SHP77 (cell line): ENCODE data around the gene FAM20B.
"Not testable (repeated sequence)": the region's sequence is repeated elsewhere in the genome, so short reads cannot be mapped to it uniquely, and the experiment has no call there.

Source experiments
- DNase-seq, 2 experiments: peaks; one replicate each; lab custom pipeline; 2025; lab: John Stamatoyannopoulos, UW

FAM20B gene

DNA sequence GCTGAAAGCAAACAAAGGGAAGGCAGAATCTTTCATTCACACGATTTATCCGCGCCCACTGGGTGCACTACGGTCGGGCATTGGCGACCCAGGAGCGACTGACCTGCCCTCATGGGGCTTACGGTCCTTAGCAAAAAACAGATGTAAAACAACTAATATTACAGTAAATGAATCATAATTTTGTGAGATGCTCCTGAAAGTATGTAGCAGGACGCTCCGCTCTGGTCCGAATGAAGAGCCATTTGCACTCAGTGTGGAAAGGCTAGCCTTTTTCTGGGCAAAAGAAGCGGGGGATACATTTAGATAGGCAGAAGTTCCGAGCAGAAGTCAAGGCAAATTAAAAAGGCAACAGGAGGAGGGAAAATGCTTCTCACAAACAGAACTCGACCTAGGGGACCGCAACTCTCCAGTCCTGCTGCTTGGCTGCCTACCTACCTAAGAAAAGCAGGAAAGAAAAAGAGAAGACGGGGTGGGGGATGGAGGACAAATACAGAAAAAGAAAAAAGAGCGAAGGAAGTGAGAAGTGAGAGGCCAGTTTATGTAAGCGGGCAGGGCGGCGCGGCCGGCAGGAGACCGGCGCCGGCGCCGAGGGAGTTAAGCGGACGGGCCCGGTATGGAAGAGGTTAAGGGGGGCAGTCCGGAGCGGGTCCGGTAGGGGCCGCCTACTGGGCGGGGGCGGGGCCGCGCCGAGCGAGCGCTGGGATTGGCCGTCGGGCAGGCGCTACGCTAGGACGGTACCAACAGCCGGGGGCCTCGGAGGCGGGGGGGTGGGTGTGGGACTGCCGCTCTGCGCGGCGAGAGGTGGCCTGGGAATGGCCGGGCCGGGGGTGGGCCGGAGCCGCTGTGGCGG is at the start of gene FAM20B:
Gene FAM20B, plus strand, starts transcription at position 770 of the 850 bp plus-strand sequence. CDS start 17,954 bp downstream, outside the sequence.
- DNase-seq: peak; percentile 79 to 87

GRCh38 chr1:178976541-178976940 is 49.2 kb upstream of the FAM20B start:
- DNase-seq: no peak

GRCh38 chr1:178986204-178986603 is 39.5 kb upstream of the FAM20B start:
- no peak for DNase-seq

- not testable (repeated sequence) for DNase-seq
Measured at GRCh38 chr1:178988198-178988597, 37.5 kb upstream of the FAM20B start.

DNA sequence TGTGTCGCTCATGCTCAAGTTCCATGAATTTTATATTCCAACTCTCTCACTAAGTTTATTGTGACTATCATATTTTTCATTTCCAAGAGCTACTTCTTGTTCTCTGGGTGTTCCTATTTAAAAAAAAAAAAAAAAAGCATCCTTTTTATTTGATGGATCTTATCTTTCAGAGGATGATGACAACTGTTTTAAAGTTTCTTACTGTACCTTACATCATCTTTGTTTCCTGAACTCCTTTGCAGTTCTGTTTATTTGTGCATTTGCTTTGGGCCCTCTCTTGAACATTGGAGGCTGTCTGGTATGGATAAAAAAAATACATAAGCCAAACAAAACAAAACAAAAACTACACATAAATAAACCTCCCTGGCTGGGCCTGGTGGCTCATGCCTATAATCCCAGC is 32.1 kb upstream of the FAM20B start:
- DNase-seq: no peak

DNA sequence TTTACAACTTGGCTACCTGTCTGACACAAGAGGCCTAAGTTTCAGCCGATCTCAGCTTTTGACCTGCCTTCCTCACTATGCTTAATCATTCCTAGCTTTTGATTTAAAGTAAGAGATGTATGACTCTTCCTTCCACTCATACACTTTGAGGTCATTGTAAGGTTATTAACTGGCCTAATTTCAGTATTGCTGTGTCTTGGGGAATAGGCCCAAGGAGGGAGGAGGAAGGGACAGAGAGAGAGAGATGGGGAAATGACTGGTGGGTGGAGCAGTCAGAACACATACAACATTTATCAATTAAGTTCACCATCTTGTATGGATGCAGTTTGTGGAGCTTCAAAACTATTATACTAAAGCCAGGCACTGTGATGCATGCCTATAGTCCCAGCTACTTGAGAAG is 28.3 kb upstream of the FAM20B start:
- DNase-seq: no peak

DNA sequence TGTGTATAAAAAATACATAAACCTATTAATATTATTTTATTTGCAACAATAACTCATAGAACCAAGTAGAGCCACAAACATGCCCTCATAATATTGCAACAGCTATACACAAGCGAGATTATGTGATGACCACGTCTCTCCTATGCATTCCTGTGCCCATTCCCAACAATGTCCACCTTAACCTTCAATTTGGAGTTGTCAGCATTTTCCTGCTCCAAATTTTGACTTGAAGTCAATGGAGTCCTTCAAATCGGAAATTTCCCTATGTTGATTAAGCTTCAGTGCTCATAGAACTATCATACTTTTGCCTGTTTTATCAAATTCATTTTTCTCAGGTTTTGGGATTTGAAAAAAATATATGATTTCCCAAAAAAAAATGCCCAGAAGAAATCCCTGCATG is 27.4 kb upstream of the FAM20B start:
- DNase-seq: no peak

DNA sequence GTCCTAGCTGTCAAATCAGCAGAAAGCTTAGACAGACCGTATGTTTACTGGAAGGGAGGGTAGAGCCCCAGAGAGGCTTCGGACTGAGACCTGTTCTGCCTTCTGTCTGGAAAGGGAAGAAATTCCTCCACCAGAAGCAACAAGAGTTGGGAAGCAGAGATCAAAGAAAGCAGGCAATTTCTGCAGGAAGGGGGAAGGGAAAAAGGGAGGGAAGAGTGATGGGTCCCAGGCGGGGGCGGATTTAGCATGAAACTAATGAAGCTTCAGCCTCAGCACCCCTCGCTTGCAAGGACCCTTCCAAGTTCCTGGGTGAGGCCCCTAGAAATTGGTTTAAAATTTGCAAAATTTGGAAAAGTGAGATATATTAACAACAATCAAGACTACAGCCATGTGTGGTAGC is 26.6 kb upstream of the FAM20B start:
- no peak for DNase-seq

DNA sequence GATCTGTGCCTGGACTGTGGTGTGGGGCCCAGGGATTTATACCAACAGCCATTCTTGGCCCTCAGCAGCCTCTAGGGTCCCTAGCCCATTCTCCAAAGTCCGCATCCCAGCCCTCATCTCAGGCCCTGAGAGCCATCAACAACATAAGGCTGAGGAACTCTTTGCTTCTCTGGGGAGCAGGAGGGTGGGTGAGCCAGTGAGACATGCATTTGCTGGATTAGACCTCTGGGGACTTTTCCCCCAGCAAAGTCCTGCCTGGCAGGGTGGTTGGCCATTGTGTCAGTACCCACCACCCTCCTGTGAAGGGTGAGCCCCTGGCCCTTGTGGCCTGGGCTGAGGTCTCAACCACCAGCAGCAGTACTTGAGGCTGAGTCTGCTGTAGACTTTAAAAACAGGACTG is 24.2 kb upstream of the FAM20B start:
- DNase-seq: no peak

DNA sequence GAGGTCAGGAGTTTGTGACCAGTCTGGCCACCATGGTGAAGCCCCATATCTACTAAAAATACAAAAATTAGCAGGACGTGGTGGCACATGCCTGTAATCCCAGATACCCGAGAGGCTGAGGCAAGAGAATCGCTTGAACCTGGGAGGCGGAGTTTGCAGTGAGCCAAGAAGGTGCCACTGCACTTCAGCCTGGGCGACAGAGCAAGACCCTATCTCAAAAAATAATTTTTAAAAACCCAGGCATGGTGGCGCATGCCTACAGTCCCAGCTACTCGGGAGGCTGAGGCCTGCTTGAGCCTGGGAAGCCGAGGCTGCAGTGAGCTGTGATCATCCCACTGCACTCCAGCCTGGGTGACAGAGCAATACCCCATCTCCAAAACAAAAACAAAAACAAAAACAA is 23.6 kb upstream of the FAM20B start:
- not testable (repeated sequence) for DNase-seq

GRCh38 chr1:179002552-179003345 is 22.9 kb upstream of the FAM20B start:
- DNase-seq: peak; percentile 38 to 56

GRCh38 chr1:179003512-179004066 is 22.1 kb upstream of the FAM20B start:
- no peak for DNase-seq

DNA sequence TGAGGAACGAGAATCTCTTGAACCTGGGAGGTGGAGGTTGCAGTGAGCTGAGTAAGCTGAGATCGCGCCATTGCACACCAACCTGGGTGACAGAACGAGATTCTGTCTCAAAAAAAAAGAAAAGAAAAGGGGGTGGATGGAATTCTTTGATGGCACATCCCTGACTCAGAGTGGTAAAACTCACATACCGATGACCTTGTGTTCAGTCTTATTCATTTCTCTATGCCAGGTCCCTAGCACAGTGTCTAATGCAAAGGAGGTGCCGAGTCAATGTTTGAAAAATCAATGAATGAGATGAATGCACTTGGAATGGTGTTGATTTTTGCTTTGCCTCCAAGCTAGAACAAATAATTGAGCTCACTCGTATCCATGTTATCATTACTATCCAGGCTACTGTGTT is 18.5 kb upstream of the FAM20B start:
- DNase-seq: no peak

- DNase-seq: no peak
Measured at GRCh38 chr1:179010671-179011070, 15.0 kb upstream of the FAM20B start.

DNA sequence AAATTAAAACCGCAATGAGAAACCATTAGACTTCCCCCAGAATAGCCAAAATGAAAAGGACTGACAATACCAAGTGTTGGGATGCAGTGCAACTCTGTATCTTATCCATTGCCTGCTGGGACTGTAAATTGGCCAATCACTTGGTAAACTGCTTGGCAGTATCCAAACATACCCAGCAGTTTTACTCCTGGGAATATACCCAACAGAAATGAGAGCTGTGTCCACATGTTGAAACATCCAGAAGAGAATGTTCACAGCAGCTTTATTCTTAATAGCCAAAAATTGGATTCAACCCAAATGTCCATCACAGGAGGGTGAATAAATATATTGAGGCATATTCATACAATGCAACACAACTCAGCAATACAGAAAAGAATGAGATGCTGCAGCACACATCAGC is 13.7 kb upstream of the FAM20B start:
- DNase-seq: no peak

DNA sequence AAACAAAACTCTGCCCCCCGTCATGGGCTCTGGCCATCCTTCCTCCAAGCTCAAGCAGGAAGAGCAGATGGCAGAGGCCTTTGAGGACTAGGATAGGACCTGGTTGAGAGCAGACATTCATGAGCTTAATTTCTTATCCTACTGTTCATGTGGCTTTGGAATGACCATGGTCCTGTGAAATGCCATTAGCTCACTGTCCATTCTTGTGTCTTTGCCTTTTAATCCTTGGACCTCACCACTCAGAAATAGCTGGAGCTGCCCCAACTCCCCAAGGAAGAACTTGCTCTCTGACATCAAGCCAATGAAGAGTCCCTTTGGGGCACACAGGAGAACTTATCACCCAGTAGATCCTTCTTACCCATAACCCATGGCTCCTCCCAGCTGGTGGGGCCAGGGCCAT is 11.6 kb upstream of the FAM20B start:
- no peak for DNase-seq

DNA sequence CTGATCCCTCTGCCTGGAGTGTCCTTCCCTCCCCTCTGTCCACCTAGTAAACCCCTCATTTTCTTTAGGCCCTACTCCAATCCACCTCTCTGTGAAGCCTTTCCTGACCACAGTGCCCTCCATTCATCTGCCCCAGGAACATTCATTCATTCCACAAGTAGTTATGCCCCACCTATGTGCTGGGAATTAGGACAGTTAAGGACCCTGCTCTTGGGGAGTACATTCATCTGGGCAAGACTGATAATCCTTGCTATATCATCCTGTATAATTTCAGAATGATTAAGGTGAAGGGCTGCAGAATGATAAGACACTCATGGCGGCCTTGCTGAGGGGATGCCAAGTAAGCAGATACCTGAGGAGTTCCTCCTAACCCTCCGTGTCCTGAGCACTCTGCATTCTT is 10.3 kb upstream of the FAM20B start:
- no peak for DNase-seq

DNA sequence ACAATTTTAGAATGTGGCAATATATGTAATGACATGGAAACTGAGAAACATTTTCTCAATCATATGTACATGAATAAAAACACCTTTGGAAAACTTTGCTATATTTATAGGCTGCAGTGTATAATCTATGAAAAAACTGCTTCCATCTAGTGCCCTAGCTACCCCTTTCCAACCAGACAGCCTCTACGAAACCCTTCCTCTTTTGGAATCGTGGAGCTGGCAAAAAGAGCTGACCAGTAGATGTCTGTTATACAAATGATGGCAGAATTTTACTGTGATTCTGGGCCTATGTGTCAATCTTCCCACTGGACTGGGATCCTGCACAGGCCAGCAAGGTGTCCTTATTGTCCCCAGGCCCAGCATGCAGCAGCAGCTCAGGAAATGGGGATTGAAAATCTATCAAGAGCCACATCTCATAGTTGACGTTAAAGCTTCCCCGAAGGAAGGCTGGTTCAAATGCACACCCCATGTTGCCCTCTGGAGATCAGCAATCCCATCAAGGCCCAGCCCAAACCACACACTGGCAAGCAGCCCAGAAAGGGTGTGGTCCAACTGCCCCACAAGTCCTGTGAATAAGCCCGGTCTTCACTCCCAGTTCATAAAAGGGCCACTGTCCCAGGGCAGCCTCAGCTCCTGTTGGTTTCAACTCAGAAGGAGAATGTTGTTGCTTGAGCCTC is 8.8 kb upstream of the FAM20B start:
- peak; percentile 13 to 32 for DNase-seq

GRCh38 chr1:179017383-179018326 is 8.0 kb upstream of the FAM20B start:
- DNase-seq: no peak

- DNase-seq: peak; percentile 77 to 88
Measured at GRCh38 chr1:179021873-179022272, 3.8 kb upstream of the FAM20B start.
